ENCODE results near the gene DNAI7. TPM values are rescaled to one million over a fixed set of nuclear protein-coding genes. Genes with fewer than 3 reads are reported as not detected.

Gene DNAI7
- total RNA-seq, 1 donor from 2014 or later = 1.8 TPM

GRCh38 chr12:25072906-25073650 is 121.9 kb downstream of the DNAI7 start:
- TF ChIP-seq CTCF (conservative IDR thresholded peaks at IDR 0.05) = no peak
- Mint-ChIP-seq H3K9me3 (no peaks in the 10 kb centered on the region), H3K4me3 (peak overlapping the region; percentile 37), H3K36me3 (peaks cover 3% of the 10 kb centered on the region), H3K27me3 (no peaks in the 10 kb centered on the region), H3K27ac (peak overlapping the region; percentile 79), H3K4me1 (ENCODE audit: unreplicated experiment) (no peaks in the 10 kb centered on the region)
- DNase-seq (ENCODE audit: extremely low spot score, unreplicated experiment) = no peak

GRCh38 chr12:25071366-25071765 is 123.6 kb downstream of the DNAI7 start:
- Mint-ChIP-seq H3K4me1 (ENCODE audit: unreplicated experiment) (no peaks in the 10 kb centered on the region), H3K27me3 (no peaks in the 10 kb centered on the region), H3K36me3 (peaks cover 3% of the 10 kb centered on the region), H3K9me3 (no peaks in the 10 kb centered on the region), H3K27ac (peak overlapping the region; percentile 52), H3K4me3 (no peak overlapping the region)
- no peak for DNase-seq (ENCODE audit: extremely low spot score, unreplicated experiment)
- no peak for TF ChIP-seq CTCF (conservative IDR thresholded peaks at IDR 0.05)

- Mint-ChIP-seq H3K9me3 (no peaks in the 10 kb centered on the region), H3K27me3 (no peaks in the 10 kb centered on the region), H3K4me1 (ENCODE audit: unreplicated experiment) (no peaks in the 10 kb centered on the region), H3K36me3 (no peaks in the 10 kb centered on the region), H3K27ac (peak overlapping the region; percentile 24), H3K4me3 (no peak overlapping the region)
- no peak for TF ChIP-seq CTCF (conservative IDR thresholded peaks at IDR 0.05)
- no peak for DNase-seq (ENCODE audit: extremely low spot score, unreplicated experiment)
Measured at GRCh38 chr12:25069224-25069623, 125.7 kb downstream of the DNAI7 start.

GRCh38 chr12:25065035-25065434 is 129.9 kb downstream of the DNAI7 start:
- TF ChIP-seq CTCF (conservative IDR thresholded peaks at IDR 0.05) = no peak
- no peaks in the 10 kb centered on the region for H3K9me3 Mint-ChIP-seq
- no peaks in the 10 kb centered on the region for H3K4me1 Mint-ChIP-seq (ENCODE audit: unreplicated experiment)
- no peak overlapping the region for H3K27ac Mint-ChIP-seq
- H3K4me3 Mint-ChIP-seq = no peak overlapping the region
- H3K36me3 Mint-ChIP-seq = no peaks in the 10 kb centered on the region
- DNase-seq (ENCODE audit: extremely low spot score, unreplicated experiment) = no peak
- no peaks in the 10 kb centered on the region for H3K27me3 Mint-ChIP-seq

GRCh38 chr12:25063873-25064628 is 130.9 kb downstream of the DNAI7 start:
- H3K4me1 Mint-ChIP-seq (ENCODE audit: unreplicated experiment) = no peaks in the 10 kb centered on the region
- TF ChIP-seq CTCF (conservative IDR thresholded peaks at IDR 0.05) = no peak
- H3K4me3 Mint-ChIP-seq = no peak overlapping the region
- DNase-seq (ENCODE audit: extremely low spot score, unreplicated experiment) = no peak
- H3K36me3 Mint-ChIP-seq = no peaks in the 10 kb centered on the region
- no peaks in the 10 kb centered on the region for H3K9me3 Mint-ChIP-seq
- no peak overlapping the region for H3K27ac Mint-ChIP-seq
- H3K27me3 Mint-ChIP-seq = no peaks in the 10 kb centered on the region

Data from type B pancreatic cell (in vitro differentiated cells).